Esophagus mucosa (tissue), 1 donor: Measurements from ENCODE around the gene CLASP2. TPM values are rescaled to one million over a fixed set of nuclear protein-coding genes. Genes with fewer than 3 reads are reported as not detected.
"Not testable (repeated sequence)": the region's sequence is repeated elsewhere in the genome, so short reads cannot be mapped to it uniquely, and the experiment has no call there.

Experiments
- ATAC-seq: fragments of 200-7000 bp; cut with Tn5 transposase; one replicate; pipeline ENCODE4 v1.9.1; 2020
- total RNA-seq: library from RNA; stranded (reverse); gene quantifications from one replicate; pipeline ENCODE4 v1.2.4, GENCODE V29; 2023
- donor health status: DM: yes; HTN: yes; CAD: no.

Gene CLASP2
- total RNA-seq, 1 donor from 2014 or later = 30.2 TPM

DNA sequence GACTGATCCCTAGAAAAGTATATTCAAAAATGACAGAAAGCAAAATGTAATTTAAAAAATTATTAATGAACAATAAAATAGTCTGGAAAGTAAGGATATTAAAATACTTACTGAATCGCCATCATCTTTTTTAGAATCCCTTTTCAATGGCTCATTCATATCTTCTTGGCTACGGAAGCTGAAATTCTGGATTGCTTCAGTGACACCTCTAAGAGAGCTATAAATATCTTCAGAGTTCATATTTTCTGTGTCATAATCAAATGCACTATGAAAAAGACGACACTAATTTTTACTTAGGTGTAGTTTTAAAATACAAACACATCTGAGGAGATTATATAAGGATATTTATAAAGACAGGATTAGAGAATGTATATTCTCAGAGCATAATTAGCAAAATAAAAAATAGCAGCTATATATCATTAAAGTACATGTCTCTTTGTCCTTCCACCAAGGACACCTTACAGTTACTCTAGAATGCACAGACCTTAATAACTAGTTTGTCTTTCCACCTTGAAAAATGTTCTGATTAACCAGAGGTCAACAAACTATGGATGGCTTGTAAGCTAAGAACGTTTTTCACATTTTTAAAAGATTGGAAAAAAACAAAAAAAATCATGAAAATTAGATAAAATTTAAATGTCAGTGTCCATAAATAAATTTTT lies 179.2 kb downstream of the CLASP2 start:
- no peak for ATAC-seq

DNA sequence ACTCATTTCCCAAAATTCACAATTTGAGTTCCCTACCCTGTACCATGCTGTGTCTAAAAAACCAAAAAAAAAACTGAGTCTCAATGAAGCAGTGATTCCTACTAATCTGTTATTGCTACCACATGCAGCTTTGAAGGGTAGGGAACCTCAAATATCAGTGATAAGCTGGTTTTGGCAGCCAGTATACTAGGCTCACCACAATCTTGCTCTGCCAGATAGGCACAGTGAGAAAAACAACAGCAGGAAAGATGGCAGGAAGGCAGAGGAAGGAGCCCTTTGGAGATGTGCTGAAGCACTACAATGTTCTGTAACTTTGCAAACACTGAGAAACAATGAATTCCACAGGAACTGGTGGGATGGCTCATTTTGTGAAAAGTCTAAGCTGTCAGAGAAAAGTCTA lies 180.9 kb downstream of the CLASP2 start:
- ATAC-seq = no peak

DNA sequence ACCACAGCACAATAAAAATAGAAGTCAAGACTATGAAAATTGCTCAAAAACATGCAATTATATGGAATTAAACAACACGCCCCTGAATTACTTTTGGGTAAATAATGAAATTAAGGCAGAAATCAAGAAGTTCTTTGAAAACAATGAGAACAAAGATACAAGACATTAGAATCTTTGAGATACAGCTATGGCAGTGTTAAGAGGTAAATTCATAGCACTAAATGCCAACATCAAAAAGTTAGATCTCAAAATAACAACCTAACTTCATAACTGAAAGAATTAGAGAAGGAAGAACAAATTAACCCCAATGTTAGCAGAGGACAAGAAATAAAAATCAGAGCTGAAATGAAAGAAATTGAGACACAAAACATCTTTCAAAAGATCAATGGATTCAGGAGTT lies 191.3 kb downstream of the CLASP2 start:
- ATAC-seq = no peak

DNA sequence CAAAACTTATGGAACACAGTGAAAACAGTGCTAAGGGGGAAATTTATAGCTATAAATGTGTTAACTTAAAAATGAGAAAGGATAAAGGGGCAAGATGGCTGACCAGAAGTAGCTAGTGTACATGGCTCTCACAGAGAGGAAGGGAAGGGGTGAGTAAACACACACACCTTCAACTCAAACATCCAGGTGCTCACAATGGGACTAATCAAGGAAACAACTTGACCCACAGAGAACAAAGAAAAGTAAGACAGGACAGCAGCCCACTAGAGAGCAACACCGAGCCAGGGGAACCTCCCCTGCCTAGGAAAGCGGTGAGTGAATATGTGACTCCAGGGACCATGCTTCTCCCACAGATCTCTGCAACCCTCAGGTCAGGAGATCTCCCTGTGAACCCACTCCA lies 192.8 kb downstream of the CLASP2 start:
- ATAC-seq = no peak

DNA sequence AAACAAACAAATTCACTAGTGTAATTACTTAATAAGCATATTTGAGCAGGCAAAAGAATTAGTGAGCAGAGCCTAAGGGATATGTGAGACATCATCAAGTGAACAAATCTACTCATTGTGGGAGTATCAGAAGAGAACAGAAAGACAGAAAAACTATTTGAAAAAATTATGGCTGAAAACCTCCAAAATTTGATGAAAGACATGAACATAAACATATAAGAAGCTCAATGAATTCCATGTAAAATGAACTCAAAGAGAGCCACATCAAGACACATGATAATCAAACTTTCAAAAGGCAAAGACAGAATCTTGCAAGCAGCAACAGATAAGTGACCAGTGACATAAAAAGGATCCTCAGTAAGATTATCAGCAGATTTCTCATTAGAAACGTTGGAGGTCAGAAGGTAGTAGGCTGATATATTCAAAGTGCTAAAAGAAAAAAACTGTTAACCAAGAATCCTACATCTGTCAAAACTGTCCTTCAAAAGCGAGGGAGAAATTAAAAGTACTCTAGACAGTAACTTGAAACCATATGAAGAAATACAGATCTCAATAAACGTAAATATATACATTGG lies 194.9 kb downstream of the CLASP2 start:
- no peak for ATAC-seq

DNA sequence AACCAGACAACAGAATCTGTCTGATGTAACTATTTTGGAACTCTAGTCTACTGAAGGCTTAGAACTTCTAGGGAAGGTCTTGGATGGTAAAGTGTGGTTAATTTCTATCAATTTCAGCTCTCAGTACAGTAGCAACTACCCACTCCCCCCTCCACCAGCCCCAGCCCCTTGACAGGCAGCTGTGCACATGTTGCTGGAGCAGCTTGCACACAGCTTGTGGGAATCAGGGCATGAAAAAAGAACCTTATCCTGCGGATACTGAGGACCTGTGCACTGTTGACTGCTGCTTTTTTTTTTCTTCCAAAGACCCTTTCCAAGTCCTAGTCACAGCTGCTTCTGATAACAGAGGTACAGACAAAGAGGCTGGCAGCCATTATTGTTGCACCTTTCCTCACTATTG lies 196.3 kb downstream of the CLASP2 start:
- no peak for ATAC-seq

DNA sequence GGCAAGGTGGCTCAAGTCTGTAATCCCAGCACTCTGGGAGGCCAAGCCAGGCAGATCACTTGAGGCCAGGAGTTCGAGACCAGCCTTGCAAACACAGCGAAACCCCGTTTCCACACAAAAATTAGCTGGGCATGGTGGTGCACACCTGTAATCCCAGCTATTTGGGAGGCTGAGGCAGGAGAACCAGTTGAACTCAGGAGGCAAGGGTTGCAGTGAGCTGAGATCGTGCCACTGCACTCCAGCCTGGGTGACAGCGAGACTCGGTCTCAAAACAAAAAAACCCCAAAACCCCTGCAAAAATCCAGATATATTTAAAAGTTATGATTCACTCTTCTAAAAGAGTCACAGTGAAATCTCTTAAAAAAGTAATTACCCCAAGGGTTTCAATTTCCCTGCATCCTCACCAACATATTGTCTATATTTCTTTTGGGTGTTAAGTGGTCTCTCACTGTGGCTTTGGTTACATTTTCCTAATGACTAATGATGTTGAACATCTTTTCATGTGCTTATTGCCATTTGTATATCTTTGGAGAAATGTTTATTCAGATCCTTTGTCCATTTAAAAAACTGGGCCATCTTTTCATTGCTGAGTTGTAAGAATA lies 204.7 kb downstream of the CLASP2 start:
- no peak for ATAC-seq

DNA sequence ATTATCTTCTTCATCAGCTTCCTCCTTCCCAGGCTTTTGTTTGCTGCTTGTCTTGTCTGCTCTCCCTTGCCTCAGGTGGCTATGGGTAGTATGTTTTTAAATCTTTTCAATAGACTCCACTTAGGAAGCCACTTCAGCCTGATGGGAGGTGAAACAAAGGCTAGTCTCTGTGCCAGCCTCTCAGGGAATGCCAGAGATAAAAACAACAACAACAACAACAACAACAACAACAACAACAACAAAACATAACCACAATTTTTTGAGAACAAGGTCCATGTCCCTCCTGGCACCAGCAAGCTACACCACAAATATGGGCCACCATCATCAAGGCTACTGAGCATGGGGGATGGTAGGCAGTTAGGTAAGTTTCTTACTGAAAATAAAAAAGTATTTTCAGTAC lies 213.0 kb downstream of the CLASP2 start:
- no peak for ATAC-seq

DNA sequence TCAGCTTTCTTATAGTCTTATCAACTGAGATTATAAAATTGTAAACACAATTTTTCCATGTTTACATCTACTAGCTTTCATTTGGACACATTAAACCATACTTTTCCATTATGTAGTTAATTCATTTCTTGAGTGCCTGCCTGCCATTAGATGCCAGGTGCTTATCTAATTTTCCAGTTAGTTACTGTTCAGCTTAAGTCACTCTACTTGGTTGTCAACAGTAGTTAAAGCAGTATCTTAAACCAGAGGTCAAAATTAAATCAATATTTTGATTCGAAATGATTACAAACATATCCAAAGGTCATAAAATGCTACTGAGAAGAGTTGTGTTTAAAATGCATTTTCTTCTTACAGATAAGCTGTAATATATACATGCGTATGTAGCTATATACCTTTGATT lies 221.6 kb downstream of the CLASP2 start:
- no peak for ATAC-seq

DNA sequence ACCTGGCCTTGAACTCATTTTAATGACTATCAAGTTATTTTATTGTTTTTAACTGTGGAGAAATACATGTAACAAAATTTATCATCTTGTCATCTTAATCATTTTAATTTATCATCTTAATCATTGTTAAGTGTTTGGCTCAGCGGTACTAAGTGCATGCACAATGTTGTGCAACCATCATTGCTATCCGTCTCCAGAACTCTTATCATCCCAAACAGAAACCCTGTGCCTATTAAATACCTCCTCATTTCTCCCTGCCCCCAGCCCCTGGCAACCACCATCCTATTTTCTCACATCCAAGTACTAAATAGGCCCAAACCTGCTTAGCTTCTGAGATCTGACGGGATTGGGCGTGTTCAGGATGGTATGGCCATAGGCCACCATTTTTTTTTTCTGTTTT lies 226.3 kb downstream of the CLASP2 start:
- no peak for ATAC-seq

DNA sequence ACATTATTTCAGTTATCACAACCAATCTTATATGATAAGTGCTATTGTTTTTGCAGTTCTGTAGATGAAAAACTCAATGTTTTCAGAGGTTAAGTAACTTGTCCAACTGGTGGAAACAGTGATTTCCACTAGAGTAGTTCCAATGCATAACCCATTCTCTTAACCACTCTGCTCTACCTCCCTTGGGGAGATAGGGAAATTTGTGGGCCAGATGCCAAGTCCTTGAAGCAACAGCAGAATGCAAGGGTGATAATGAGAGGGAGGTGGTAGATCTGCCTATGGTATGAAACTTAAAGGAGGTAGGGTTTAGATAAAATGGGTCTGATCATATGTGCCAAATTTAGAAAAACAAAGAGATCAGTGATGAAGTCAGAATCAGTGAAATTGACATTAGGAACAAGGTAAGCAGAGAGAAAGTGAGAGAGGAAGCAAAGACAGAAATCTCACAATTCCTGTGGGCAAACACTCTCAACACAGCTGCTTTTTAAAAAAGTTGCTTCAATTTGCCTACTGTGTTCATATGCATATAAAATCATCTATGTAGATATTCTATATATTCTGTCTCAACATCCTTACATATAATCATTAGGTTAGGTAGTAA lies 227.3 kb downstream of the CLASP2 start:
- ATAC-seq = no peak

DNA sequence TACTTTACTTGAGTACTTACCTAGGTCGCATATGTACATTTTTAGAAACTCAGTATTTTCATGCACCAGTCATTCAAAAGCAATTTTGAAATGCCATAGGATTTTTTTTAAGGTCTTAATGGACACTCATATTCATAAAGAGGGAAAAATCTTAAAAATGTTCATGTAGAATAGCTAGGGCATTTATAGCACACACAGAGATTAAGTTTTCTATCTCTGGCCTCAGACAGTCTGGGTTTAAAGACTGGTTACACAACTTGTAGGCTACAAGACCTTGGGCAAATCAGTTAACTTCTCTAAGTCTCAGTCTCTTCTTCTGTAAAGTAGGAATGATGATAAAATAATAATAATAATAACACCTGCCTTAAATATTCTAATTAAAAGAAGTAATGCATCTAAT lies 229.4 kb downstream of the CLASP2 start:
- no peak for ATAC-seq

DNA sequence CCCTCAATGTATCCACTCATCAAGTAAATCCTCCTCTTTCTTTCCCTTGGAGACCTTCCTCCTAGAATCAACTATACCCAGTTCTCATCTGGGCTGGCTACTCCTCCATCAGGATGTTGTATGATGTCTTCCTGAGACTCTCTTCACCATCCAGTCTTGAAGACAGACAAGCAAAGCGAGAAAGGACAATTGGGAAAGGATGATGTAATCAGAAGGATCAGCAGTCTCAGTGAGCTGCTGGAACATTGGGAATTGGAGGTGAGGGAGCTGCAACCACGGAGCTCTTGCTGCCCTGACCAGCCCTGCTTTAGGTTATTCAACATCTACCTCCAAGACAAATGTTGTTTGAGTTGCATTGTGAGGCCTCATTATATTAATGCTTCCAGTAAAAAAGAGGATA lies 229.8 kb downstream of the CLASP2 start:
- no peak for ATAC-seq

DNA sequence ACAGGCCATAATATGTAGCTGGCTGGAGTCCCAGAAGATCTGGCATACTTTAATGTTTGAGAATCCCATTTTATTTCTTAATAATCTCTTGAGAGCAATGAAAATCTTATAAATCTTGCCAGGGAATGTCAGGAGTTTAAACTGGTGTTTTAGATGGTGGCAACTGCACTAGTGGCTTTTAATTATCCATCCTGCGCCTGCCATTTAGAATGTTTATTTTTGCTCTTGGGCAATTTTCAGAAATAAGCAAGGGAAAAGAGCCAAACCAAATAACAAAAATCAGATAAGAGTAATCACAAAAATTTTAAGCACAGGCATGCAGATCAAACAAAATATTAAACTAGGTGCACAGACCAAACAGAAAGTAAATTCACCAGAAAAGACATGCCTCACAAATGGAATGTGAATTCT lies 235.9 kb downstream of the CLASP2 start:
- no peak for ATAC-seq

DNA sequence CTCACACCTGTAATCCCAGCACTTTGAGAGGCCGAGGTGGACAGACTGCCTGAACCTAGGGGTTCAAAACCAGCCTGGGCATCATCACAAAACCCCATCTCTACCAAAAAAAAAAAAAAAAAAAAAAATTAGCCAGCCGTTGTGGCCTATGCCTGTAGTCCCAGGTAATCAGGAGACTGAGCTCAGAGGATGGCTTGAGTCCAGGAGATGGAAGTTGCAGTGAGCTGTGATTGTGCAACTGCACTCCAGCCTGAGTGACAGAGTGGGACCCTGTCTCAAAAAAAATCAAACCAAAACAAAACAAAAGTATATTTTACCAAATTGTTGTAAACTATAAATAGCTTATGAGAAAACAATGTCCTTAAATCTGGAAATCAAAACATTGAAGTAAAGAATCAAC lies 243.2 kb downstream of the CLASP2 start:
- no peak for ATAC-seq

DNA sequence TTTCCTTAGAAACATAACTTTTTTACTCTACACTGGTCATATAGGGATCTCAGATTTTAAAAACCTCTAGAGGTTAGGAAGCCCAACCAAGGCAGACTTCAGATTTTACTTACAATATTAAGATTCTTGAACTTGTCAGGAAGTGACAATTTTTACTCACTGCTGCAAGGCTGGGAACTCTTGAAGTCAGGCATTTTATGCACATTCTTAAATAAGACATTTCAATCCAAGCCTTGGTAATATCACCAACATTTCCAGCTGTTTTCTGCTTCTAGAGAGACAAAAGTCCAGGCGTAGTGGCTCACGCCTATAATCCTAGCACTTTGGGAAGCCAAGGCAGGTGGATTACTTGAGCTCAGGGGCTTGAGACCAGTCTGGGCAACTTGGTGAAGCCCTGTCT lies 244.2 kb downstream of the CLASP2 start:
- ATAC-seq = no peak

DNA sequence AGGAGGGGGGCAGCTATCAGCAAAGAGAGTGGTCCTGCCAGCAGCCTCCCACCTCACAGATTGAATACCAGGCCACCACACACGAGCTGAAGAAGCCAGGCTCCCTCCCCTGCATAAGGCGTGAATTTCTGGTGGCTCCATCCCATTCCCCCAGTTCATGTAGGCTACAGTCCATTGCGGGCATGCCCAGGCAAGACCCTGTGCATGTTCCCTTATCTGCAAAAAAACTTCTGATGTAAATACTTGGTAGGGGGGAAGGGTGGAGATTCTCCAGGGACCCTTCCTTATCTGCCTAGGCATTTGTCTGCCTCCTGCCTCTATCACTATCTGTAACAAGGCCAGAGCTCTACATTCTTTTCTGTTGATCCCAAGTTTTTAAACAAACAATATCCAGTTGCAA lies 250.3 kb downstream of the CLASP2 start:
- ATAC-seq = no peak

DNA sequence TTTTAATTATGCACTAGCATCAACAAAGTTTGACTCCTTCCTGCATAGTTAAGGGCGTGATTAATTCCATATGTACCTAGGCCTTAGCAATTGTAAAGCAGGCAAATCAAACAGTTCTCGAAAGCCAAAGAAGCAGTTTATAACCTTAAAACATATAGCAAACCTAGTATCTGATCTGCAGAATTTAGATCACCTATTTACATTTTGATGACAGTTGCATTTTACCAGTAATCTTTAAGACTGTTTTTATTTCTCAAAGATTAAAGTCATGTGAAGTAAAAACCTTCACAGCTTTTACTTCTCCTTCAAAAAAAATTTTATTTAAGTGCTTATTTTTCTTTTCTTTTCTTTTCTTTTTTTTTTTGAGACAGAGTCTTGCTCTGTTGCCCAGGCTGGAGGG lies 257.0 kb downstream of the CLASP2 start:
- no peak for ATAC-seq

DNA sequence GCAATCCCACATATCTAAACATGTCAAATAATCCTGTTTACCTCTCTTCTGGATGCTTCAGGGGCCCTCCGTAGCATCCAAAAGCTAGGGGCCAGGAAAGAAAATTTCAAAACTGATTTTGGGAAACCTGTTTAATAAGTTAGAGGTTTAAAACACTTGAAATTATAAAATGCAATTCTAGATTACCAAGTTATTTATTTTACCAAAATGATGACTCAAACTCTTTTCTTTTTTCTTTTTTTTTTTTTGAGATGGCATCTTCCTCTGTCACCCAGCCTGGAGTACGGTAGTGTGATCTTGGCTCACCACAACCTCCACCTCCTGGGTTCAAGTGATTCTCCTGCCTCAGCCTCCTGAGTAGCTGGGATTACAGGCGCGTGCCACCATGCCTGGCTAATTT lies 258.5 kb downstream of the CLASP2 start:
- ATAC-seq = not testable (repeated sequence)

DNA sequence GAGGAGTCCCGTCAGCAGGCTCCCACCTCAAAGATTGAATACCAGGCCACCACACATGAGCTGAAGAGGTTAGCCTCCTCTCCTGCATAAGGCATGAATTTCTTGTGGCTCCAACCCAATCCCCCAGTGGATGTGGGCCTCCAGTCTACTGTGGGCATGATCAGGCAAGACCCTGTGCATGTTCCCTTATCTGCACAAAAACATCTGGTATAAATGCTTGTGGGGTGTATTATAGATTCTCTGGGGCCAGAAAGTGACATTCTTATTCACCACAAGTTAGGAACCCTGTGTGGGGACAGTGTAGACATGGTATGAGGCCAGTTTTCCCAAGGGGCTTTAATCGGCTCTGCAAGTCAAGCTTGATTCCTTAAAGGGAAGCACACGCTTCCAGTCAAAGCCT lies 259.6 kb downstream of the CLASP2 start:
- ATAC-seq = no peak

DNA sequence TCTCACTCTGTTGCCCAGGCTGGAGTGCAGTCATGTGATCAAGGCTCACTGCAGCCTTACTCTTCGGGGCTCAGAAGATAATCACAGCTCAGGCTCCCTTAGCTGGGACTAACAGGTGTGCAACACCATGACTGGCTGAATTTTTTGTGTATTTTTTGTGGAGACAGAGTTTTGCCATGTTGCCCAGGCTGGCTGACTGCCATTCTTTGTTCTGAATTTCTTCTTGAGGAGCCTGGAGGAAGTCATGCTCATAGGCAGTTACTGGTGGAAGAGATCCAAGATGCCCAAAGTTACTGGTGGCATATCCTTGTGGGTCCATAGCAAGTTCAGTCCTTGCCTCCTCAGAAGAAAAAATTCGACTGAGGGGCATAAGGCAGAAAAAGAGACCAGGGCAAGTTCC lies 261.3 kb downstream of the CLASP2 start:
- no peak for ATAC-seq

DNA sequence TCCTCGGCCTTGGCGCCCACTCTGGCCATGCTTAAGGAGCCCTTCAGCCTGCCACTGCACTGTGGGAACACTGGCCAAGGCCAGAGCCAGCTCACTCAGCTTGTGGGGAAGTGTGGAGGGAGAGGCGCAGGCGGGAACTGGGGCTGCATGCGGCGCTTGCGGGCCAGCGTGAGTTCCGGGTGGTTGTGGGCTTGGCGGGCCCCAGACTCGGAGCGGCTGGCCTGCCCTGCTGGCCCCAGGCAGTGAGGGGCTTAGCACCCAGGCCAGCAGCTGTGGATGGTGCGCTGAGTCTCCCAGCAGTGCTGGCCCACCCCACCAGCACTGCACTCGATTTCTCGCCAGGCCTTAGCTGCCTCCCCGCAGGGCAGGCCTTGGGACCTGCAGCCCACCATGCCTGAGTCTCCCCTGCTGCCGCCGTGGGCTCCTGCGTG lies 264.7 kb downstream of the CLASP2 start:
- ATAC-seq = no peak

DNA sequence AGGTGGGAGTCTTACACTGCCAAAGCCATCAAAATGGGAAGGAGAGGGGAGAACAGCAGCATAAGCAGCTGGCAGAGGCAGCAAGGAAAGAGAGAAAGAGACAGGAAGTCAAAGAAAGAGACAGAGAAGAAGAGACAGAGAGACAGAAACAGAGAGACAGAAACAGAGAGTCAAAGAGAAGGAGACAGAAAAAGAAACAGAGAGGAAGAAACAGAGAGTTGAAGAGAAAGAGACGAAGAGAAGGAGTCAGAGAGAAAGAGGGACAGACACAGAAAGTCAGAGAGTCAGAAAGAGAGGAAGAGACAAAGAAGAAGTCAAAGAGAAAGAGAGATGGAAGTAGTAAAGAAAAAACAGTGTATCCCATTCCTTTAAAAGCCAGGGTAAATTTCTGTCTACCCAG lies 266.1 kb downstream of the CLASP2 start:
- ATAC-seq = not testable (repeated sequence)

DNA sequence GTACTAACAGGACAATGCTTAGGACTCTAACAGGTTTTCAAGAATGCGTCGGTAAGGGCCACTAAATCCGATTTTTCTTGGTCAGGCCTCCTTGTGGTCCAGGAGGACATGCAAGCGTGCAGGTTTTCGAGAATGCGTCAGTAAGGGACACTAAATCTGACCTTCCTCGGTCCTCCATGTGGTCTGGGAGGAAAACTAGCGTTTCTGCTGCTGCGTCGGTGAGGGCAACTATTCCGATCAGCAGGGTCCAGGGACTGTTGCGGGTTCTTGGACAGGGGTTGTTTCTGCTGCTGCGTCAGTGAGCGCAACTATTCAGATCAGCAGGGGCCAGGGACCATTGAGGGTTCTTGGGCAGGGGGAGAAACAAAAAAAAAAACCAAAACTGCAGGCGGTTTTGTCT lies 270.1 kb downstream of the CLASP2 start:
- ATAC-seq = no peak
